H9 (cell line): ENCODE data around the gene PHACTR1. TPM values are rescaled to one million over a fixed set of nuclear protein-coding genes. Genes with fewer than 3 reads are reported as not detected.
A peak's percentile ranks its signal among the peaks of the same experiment; 100 is the strongest.

Experiments
- DNase-seq: peaks from one replicate; pipeline ENCODE4 v3.0.0-alpha.2; 2017
- H2AFZ ChIP-seq: one replicate; pipeline ENCODE4 v1.6.1; 2013; ENCODE audit warnings: mild to moderate bottlenecking, low read length, control low read depth, moderate library complexity
- H2AK5ac ChIP-seq: 2 replicates; pipeline ENCODE4 v1.6.1; 2013; ENCODE audit warnings: low read length, control low read depth, mixed read lengths; ENCODE audit not compliant: insufficient read length
- H2BK120ac ChIP-seq: one replicate; pipeline ENCODE4 v1.6.1; 2013; ENCODE audit warnings: low read depth, mild to moderate bottlenecking, low read length, control low read depth, inconsistent platforms; ENCODE audit not compliant: poor library complexity, severe bottlenecking
- H2BK12ac ChIP-seq: 2 replicates; pipeline ENCODE4 v1.6.1; 2013; ENCODE audit warnings: low read length, control low read depth, mixed read lengths, low read depth; ENCODE audit not compliant: insufficient read length
- H2BK15ac ChIP-seq: 2 replicates; pipeline ENCODE4 v1.6.1; 2013; ENCODE audit warnings: low read depth, low read length, control low read depth
- H2BK20ac ChIP-seq: one replicate; pipeline ENCODE4 v1.6.1; 2013; ENCODE audit warnings: low read depth, mild to moderate bottlenecking, low read length, control low read depth, inconsistent platforms; ENCODE audit not compliant: poor library complexity, severe bottlenecking
- H2BK5ac ChIP-seq: 2 replicates; pipeline ENCODE4 v1.6.1; 2013; ENCODE audit warnings: low read length, control low read depth, mixed read lengths; ENCODE audit not compliant: insufficient read length
- H3K14ac ChIP-seq: 2 replicates; pipeline ENCODE4 v1.6.1; 2013; ENCODE audit warnings: low read length, control low read depth; ENCODE audit not compliant: insufficient read depth
- H3K18ac ChIP-seq: 2 replicates; pipeline ENCODE4 v1.6.1; 2013; ENCODE audit warnings: low read depth, mild to moderate bottlenecking, mixed read lengths, low read length, control low read depth; ENCODE audit not compliant: insufficient read length
- H3K23ac ChIP-seq: 2 replicates; pipeline ENCODE4 v1.6.1; 2013; ENCODE audit warnings: low read length, control low read depth, mixed read lengths, low read depth; ENCODE audit not compliant: insufficient read length
- H3K23me2 ChIP-seq: 2 replicates; pipeline ENCODE4 v1.6.1; 2013; ENCODE audit warnings: low read depth, mild to moderate bottlenecking, mixed read lengths, low read length, control low read depth; ENCODE audit not compliant: insufficient read length, poor library complexity, severe bottlenecking
- H3K27ac ChIP-seq: 2 replicates; pipeline ENCODE4 v1.5.1; 2013; ENCODE audit warnings: low read length, control low read depth, mixed read lengths, low read depth; ENCODE audit not compliant: insufficient read length
- H3K27me3 ChIP-seq: 2 replicates; pipeline ENCODE4 v1.6.1; 2013; ENCODE audit warnings: low read length, control low read depth, inconsistent platforms; ENCODE audit not compliant: insufficient read depth
- H3K4ac ChIP-seq: 2 replicates; pipeline ENCODE4 v1.6.1; 2013; ENCODE audit warnings: low read depth, mild to moderate bottlenecking, control low read depth, inconsistent platforms, low read length, moderate library complexity
- H3K4me1 ChIP-seq: 2 replicates; pipeline ENCODE4 v1.6.1; 2013; ENCODE audit warnings: low read length, control low read depth, inconsistent platforms; ENCODE audit not compliant: insufficient read depth
- H3K4me2 ChIP-seq: 2 replicates; pipeline ENCODE4 v1.6.1; 2013; ENCODE audit warnings: low read length, control low read depth, mixed read lengths; ENCODE audit not compliant: insufficient read length, insufficient read depth
- H3K56ac ChIP-seq: 2 replicates; pipeline ENCODE4 v1.6.1; 2013; ENCODE audit warnings: low read depth, mild to moderate bottlenecking, mixed read lengths, low read length, control low read depth; ENCODE audit not compliant: insufficient read length
- H3K79me1 ChIP-seq: 2 replicates; pipeline ENCODE4 v1.6.1; 2013; ENCODE audit warnings: low read depth, mild to moderate bottlenecking, moderate library complexity, low read length, control low read depth, inconsistent platforms; ENCODE audit not compliant: insufficient read depth, poor library complexity, severe bottlenecking
- H3K79me2 ChIP-seq: 2 replicates; pipeline ENCODE4 v1.6.1; 2013; ENCODE audit warnings: low read length, control low read depth, inconsistent platforms; ENCODE audit not compliant: insufficient read depth
- H3K9ac ChIP-seq: 2 replicates; pipeline ENCODE4 v1.6.1; 2013; ENCODE audit warnings: low read length, control low read depth, mixed read lengths; ENCODE audit not compliant: insufficient read length; ENCODE audit errors: extremely low read depth
- H3K9me3 ChIP-seq: one replicate; pipeline ENCODE4 v1.6.1; 2013; ENCODE audit warnings: low read depth, low read length, inconsistent platforms; ENCODE audit not compliant: control insufficient read depth
- H3T11ph ChIP-seq: one replicate; pipeline ENCODE4 v1.6.1; 2013; ENCODE audit warnings: mild to moderate bottlenecking, low read length, control low read depth, inconsistent platforms
- H4K20me1 ChIP-seq: one replicate; pipeline ENCODE4 v1.6.1; 2013; ENCODE audit not compliant: control insufficient read depth, insufficient read length, insufficient read depth
- H4K5ac ChIP-seq: 2 replicates; pipeline ENCODE4 v1.6.1; 2013; ENCODE audit warnings: low read depth, mild to moderate bottlenecking, mixed read lengths, low read length, control low read depth; ENCODE audit not compliant: insufficient read length
- H4K8ac ChIP-seq: replicated peaks from 2 replicates; pipeline ENCODE4 v1.6.1; 2013; ENCODE audit warnings: low read length, control low read depth, mixed read lengths, low read depth; ENCODE audit not compliant: insufficient read length
- H4K91ac ChIP-seq: 2 replicates; pipeline ENCODE4 v1.6.1; 2013; ENCODE audit warnings: low read depth, mild to moderate bottlenecking, moderate library complexity, mixed read lengths, low read length, control low read depth; ENCODE audit not compliant: insufficient read length
- H3K27ac Mint-ChIP-seq, 3 experiments: 2 replicates in 2 of 3; 3 replicates in 1 of 3; pipeline ENCODE4 v1.8.0; 2020 to 2021; ENCODE audit warnings: mixed read lengths in 3 of 3, mild to moderate bottlenecking in 1 of 3, moderate library complexity in 1 of 3
- H3K27me3 Mint-ChIP-seq: 2 replicates; pipeline ENCODE4 v1.8.0; 2021; ENCODE audit warnings: low read depth, mild to moderate bottlenecking, moderate library complexity, mixed read lengths
- H3K36me3 Mint-ChIP-seq, 3 experiments: 2 replicates in 2 of 3; 3 replicates in 1 of 3; pipeline ENCODE4 v1.8.0; 2020 to 2021; ENCODE audit warnings: low read depth in 3 of 3, mixed read lengths in 3 of 3; ENCODE audit not compliant: insufficient read depth in 1 of 3
- H3K4me1 Mint-ChIP-seq, 2 experiments: 2 replicates each; pipeline ENCODE4 v1.8.0; 2020; ENCODE audit warnings: mixed read lengths in 2 of 2
- H3K4me3 Mint-ChIP-seq, 2 experiments: 2 replicates in 1 of 2; 3 replicates in 1 of 2; pipeline ENCODE4 v1.8.0; 2020 to 2021; ENCODE audit warnings: mild to moderate bottlenecking in 2 of 2, mixed read lengths in 2 of 2, moderate library complexity in 1 of 2
- H3K9me3 Mint-ChIP-seq, 2 experiments: 2 replicates in 1 of 2; 3 replicates in 1 of 2; pipeline ENCODE4 v1.8.0; 2020; ENCODE audit warnings: mild to moderate bottlenecking in 2 of 2, mixed read lengths in 2 of 2, moderate library complexity in 1 of 2
- CTCF ChIP-seq: fragments of 200-600 bp; sonication (generic); conservative IDR thresholded peaks from 3 replicates; pipeline ENCODE4 v1.8.0; 2021; ENCODE audit warnings: antibody characterized with exemption, mild to moderate bottlenecking
- WGBS: extraction: QIAGEN DNeasy Blood & Tissue Kit; methylation state at CpG from one replicate; pipeline ENCODE4 v1.1.7; 2013; ENCODE audit warnings: missing lambda C conversion rate, low lambda C conversion rate, mixed read lengths; ENCODE audit not compliant: insufficient read length; ENCODE audit errors: extremely low coverage; 5-methylcytosine and 5-hydroxymethylcytosine counted together
- total RNA-seq: library from RNA; stranded (reverse); gene quantifications from 2 replicates; pipeline ENCODE4 v1.2.1, GENCODE V29; 2021

PHACTR1 gene
- total RNA-seq, 1 experiment from 2014 or later: 15.9 TPM

- Histone ChIP-seq H3T11ph (no peak overlapping the region), H3K9ac (no peak overlapping the region), H3K9me3 (peaks cover 5% of the 10 kb centered on the region), H4K5ac (no peak overlapping the region), H4K91ac (no peak overlapping the region), H3K23ac (no peak overlapping the region), H2AK5ac (no peak overlapping the region), H4K8ac (no peak overlapping the region), H3K4ac (no peak overlapping the region), H2BK20ac (no peak overlapping the region), H3K4me1 (peaks cover 4% of the 10 kb centered on the region; the same call in 1 of the 2 replicates), H2BK5ac (no peak overlapping the region), H3K79me1 (no peaks in the 10 kb centered on the region), H4K20me1 (no peaks in the 10 kb centered on the region), H3K4me2 (no peak overlapping the region), H2BK120ac (no peak overlapping the region), H3K56ac (no peak overlapping the region), H3K27me3 (no peaks in the 10 kb centered on the region), H3K79me2 (no peaks in the 10 kb centered on the region), H3K27ac (no peak overlapping the region), H2BK15ac (no peak overlapping the region), H3K14ac (no peak overlapping the region), H2AFZ (no peak overlapping the region), H2BK12ac (no peak overlapping the region), H3K18ac (no peak overlapping the region), H3K23me2 (no peaks in the 10 kb centered on the region)
- Mint-ChIP-seq H3K27me3 (no peaks in the 10 kb centered on the region), H3K36me3 (peaks cover 5 to 8% (median 6%) of the 10 kb centered on the region in 3 experiments; a peak in 5 of 7 replicates), H3K27ac (peak overlapping the region; percentile 48 to 85 (median 60); a peak in 6 of 7 replicates), H3K4me1 (peaks cover 31 to 38% of the 10 kb centered on the region in 2 experiments), H3K9me3 (peaks cover 6 to 7% of the 10 kb centered on the region in 2 experiments; a peak in 3 of 5 replicates), H3K4me3 (no peak overlapping the region; a peak in 1 of 5 replicates)
- DNase-seq: peak; percentile 50
- no CpG with 5 or more reads among the region's 3 CpGs for WGBS
- no peak for TF ChIP-seq CTCF
These were observed 531.5 kb downstream of the PHACTR1 start for GRCh38 chr6:13248053-13248452.
